NCI-H187 (cell line): ENCODE measurements around the gene CES1.
"Not testable (repeated sequence)": the region's sequence is repeated elsewhere in the genome, so short reads cannot be mapped to it uniquely, and the experiment has no call there.

Experiments
- DNase-seq, 2 experiments: peaks; one replicate each; lab custom pipeline; 2025; lab: John Stamatoyannopoulos, UW

Gene CES1

GRCh38 chr16:55830658-55831294, 2.1 kb downstream of the CES1 start:
- no peak for DNase-seq

GRCh38 chr16:55829232-55829631, 3.7 kb downstream of the CES1 start:
- not testable (repeated sequence) for DNase-seq

- DNase-seq: no peak
Measured at GRCh38 chr16:55828680-55829079, 4.2 kb downstream of the CES1 start.

- DNase-seq: no peak
Measured at GRCh38 chr16:55825115-55825728, 7.7 kb downstream of the CES1 start.

GRCh38 chr16:55824473-55825000, 8.4 kb downstream of the CES1 start:
- no peak for DNase-seq

- DNase-seq: no peak
Measured at GRCh38 chr16:55822280-55822810, 10.6 kb downstream of the CES1 start.

GRCh38 chr16:55821210-55821609, 11.7 kb downstream of the CES1 start:
- DNase-seq: no peak

GRCh38 chr16:55820615-55821014, 12.3 kb downstream of the CES1 start:
- no peak for DNase-seq

GRCh38 chr16:55817236-55817912, 15.5 kb downstream of the CES1 start:
- no peak for DNase-seq

- not testable (repeated sequence) for DNase-seq
Measured at GRCh38 chr16:55816222-55816621, 16.7 kb downstream of the CES1 start.

GRCh38 chr16:55815320-55815719, 17.6 kb downstream of the CES1 start:
- DNase-seq: no peak

GRCh38 chr16:55814174-55814573, 18.7 kb downstream of the CES1 start:
- DNase-seq: not testable (repeated sequence)

- DNase-seq: not testable (repeated sequence)
Measured at GRCh38 chr16:55813730-55814129, 19.2 kb downstream of the CES1 start.

- no peak for DNase-seq
Measured at GRCh38 chr16:55812951-55813350, 19.9 kb downstream of the CES1 start.

- no peak for DNase-seq
Measured at GRCh38 chr16:55811811-55812210, 21.1 kb downstream of the CES1 start.

- no peak for DNase-seq
Measured at GRCh38 chr16:55810451-55810961, 22.4 kb downstream of the CES1 start.

GRCh38 chr16:55809851-55810250, 23.0 kb downstream of the CES1 start:
- no peak for DNase-seq

- no peak for DNase-seq
Measured at GRCh38 chr16:55809386-55809785, 23.5 kb downstream of the CES1 start.

- DNase-seq: not testable (repeated sequence)
Measured at GRCh38 chr16:55808286-55808685, 24.6 kb downstream of the CES1 start.

GRCh38 chr16:55805104-55805503, 27.8 kb downstream of the CES1 start:
- DNase-seq: not testable (repeated sequence)

GRCh38 chr16:55803681-55804080, 29.2 kb downstream of the CES1 start:
- DNase-seq: not testable (repeated sequence)

GRCh38 chr16:55792934-55793374, 39.9 kb downstream of the CES1 start:
- DNase-seq: not testable (repeated sequence)
